ENCODE data around the gene CD3E.

CD3E gene

DNA sequence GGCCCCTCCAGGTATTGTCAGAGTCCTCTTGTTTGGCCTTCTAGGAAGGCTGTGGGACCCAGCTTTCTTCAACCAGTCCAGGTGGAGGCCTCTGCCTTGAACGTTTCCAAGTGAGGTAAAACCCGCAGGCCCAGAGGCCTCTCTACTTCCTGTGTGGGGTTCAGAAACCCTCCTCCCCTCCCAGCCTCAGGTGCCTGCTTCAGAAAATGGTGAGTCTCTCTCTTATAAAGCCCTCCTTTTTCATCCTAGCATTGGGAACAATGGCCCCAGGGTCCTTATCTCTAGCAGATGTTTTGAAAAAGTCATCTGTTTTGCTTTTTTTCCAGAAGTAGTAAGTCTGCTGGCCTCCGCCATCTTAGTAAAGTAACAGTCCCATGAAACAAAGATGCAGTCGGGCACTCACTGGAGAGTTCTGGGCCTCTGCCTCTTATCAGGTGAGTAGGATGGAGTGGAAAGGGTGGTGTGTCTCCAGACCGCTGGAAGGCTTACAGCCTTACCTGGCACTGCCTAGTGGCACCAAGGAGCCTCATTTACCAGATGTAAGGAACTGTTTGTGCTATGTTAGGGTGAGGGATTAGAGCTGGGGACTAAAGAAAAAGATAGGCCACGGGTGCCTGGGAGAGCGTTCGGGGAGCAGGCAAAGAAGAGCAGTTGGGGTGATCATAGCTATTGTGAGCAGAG, at the start of gene CD3E:
Gene CD3E (plus strand): TSS at position 163 of the 681 bp plus-strand sequence. CDS start 223 bp downstream, at position 386.
- peak in 1 of 2 donors; percentile 53 for DNase-seq (ENCODE audit: low read depth in 2 of 2)

DNA sequence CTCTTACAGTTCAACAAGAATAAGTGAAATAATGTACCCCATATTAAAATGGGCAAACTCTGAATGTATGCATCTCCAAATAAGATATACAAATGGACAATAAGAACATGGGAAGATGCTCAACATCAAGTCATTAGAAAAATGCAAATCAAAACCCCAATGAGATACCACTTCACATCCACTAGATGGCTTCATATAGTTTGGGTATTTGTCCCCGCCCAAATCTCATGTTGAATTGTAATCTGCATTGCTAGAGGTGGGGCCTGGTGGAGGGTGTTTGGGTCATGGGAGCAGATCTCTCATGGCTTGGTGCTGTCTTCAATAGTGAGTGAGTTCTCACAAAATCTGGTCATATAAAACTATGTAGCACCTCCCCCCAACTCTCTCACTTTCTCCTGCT, 46.1 kb upstream of the CD3E start:
- no peak for DNase-seq (ENCODE audit: low read depth in 2 of 2)

DNA sequence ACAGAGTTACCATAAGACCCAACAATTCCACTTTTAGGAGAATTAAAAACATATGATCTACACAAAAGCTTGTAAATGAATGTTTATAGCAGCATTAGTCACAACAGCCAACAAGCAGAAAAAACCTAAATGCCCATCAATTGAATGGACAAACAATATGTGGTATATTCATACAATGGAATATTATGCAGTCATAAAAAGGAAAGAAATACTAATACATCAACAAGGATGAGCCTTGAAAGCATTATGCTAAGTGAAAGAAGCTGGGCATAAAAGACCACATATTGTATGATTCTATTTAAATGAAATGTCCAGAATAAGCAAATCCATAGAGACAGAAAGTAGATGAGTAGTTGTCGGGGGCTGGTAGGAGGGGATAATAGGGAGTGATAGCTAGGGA, 45.4 kb upstream of the CD3E start:
- DNase-seq (ENCODE audit: low read depth in 2 of 2), result no peak

DNA sequence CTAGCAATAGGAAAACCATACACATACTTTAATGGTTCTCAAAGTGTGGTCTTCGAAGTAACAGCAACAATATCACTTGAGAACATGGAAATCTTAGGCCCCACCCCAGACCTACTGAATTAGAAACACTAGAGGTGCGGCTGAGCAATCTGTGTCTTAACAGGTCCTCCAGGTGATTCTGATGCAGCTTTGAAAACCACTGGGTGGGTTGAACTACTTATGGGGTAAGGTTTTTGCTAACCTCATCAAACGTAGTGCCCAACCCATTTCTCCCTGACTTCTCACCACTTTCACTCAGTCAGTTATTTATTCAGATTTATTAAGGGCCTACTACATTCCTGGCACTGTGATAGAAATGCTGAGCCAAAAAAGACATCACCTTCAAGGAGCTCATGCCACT, 44.2 kb upstream of the CD3E start:
- DNase-seq (ENCODE audit: low read depth in 2 of 2), result no peak

DNA sequence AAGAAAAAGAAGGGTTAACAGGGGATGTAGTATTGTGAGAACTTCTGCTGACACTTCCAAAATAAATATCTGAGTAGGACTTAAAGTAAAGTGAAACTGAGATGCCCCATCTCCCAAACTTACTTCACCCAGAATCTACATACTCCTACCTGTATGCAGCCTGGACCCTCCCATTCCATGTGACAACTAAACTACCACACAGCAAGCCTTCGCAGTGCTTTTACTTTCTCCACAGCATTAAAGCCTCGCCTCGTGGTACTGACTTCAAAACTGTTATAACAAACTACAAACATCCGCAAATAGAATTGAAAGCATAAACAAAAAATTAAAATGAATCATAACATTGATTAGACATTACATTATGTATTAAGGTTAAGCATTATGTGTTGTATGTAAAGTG, 41.4 kb upstream of the CD3E start:
- no peak for DNase-seq (ENCODE audit: low read depth in 2 of 2)

DNA sequence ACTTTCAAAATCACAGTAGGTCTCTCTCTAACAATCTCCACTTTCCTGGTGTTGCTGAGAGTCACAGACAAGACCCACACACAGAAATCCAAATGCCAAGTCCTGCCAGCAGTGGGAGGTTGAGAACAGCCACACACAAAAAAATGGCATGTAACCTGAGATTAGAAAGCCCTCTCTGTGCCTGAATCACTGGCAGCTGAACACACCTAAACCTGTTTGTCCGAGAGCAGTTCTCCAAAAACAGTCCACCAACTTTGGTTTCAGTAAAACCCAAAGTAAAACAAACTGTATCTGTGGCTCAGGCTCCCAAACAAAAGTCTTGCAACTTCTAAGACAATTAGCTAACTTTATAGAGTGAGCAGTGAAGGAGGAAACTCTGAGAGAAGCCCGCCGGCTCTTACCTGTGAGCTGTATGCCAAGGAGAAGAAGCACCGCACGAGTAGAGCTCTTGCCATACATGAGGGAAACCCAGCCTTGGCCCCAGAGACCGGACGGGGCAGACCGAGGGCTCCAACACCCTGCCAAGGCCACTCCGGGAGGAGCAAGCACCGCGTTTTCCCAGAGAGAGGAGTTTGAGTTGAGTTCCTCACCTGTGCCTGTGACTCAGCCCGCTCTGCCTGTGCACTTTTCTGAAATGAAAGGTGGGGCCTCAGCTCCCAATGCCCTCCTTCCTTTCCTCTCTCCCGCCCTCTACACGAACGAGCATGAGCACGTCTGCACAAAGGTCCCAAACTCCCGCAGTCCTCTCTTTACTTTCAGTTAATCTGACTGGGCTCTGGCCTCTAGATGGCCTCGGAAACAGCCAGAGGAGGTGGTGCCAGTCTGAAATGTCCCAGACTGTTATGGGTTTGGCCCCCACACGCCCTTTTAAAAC, 40.6 kb upstream of the CD3E start, which contains the start of gene MPZL2:
Gene MPZL2 (minus strand): TSS at position 603 of the 874 bp plus-strand sequence. CDS start 144 bp downstream, at position 459.
- DNase-seq (ENCODE audit: low read depth in 2 of 2), result no peak

DNA sequence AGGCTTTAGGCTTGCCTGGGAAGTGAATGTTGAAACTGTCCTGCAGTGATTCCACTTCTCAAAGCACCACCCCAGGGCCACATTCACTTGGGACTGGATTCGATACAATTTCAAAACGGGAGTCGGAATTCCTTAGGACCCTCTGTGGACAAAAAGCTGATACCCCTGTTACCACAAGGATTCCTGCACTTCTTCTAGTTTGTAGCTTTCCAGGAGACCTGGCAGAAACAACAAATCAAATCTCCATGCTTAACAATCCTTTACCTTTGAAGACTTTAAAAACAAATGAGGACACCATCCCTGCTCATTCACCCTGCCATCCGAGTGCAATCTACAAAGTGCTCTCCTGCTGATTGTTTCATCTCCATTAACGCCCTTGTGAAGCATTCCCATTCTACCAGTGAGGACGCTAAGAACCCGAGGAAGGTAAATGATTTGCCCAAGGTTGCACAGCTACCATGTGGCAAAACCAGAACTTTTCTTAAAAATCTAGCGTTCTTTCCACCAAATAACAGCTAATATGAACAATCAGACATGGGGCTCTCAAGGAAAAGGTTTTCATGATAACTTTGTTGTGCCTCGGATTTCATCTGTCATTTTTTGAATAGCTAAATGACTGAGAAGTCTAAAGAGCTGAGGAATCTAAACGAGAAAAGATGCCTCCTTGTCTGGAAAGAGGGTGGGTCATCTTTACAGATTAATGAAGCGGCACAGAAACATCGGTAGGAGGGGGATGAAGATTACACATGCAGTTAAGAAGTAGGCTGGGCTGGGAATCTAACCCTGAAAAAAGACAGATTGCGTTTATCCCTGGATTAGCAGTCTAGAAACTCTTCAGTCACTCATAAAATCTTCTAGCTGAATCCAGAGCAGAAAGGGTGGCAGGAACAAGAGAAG, 39.7 kb upstream of the CD3E start:
- DNase-seq (ENCODE audit: low read depth in 2 of 2), result no peak

DNA sequence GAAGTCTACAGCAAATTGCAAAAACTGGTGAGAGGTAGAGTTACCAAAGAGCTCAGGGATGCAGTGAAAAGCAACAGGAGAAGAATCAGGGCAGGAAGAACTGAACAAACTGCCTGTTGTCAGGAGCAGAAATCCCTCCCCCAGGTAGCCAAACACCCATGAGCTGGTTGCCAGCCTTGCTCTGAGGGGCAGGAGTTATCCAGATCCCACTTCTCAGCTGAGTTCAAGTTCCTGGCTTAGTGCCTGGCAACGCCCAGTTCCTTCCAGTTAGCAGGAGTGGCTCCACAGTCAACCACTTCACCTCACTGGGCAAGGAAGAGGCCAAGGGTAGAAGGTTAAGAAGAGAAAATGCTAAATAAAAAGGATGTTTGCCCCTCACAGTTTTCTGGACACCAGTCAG, 38.6 kb upstream of the CD3E start:
- no peak for DNase-seq (ENCODE audit: low read depth in 2 of 2)

DNA sequence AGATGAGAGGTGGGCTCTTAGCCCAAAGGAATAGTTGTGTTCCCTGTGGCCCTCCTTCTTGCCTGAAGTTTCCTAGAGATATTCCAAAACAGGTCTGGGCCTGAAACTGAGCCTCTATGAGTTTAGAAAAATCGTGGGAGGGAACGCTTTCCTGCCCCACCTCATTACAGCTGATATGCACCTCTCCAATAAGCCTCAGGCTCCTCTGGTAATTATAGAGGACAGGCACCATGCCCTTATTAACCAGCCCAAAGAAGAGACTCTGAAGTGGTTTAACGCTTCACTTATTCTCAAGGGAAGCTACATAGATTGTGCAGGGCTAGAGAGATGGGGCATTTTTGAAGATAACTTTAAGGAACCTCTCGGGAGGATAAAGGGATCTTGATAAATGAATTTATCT, 37.0 kb upstream of the CD3E start:
- no peak for DNase-seq (ENCODE audit: low read depth in 2 of 2)

DNA sequence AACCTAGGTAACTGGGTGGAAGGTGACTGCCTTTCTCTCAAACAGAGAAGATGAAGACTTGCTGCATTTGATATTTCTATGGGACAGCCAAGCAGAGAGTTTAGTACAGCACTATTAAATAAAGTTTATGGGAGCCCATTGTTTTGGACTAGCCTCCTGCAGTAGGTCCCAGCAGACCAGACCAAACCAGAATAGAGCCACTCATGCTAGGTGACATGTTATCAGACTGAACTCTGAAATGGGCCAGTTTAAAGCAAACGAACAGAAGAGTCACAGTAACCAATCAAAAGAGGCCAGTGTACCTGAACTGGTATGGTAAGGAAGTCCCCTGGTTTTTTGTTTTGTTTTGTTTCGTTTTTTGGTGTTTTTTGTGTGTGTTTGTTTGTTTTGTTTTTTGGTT, 32.5 kb upstream of the CD3E start:
- DNase-seq (ENCODE audit: low read depth in 2 of 2), result no peak

DNA sequence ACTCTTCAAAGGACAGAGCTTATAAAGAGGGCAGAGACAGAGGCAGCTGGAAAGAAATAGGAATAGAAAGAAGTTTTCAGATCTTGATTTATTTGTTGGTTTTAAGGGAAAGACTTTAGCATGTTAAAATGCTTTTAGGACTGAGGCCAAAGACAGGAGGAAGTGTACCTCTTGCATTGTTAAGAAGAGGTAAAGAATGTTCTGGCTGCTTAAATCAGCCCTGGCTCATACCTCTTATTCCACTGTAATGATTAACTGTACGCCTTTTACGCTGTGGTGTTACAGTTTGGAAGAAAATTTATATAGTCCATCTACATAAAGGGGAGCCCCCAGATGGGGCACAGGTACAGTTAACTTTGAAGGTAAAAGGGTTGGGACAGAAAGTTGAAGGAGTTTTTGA, 30.3 kb upstream of the CD3E start:
- DNase-seq (ENCODE audit: low read depth in 2 of 2), result no peak

DNA sequence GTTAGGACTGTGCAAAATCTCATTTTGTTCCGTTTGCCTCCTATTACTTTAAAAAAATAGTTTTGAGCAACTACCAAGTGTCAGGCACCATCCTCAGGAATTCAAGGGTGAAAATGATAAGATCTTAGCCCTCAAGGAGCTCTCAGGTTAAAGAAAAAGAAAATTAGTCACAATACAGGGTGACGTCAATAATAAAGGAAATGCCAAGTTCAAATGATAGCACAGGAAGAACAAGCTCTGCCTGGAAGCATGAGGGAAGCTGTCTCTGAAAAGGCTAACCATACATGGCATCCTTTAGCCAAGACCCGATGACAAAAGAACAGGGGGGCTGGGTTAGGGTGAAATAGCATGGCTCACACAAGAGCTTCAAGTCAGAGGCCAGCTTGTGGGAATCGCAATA, 29.4 kb upstream of the CD3E start:
- DNase-seq (ENCODE audit: low read depth in 2 of 2), result no peak

DNA sequence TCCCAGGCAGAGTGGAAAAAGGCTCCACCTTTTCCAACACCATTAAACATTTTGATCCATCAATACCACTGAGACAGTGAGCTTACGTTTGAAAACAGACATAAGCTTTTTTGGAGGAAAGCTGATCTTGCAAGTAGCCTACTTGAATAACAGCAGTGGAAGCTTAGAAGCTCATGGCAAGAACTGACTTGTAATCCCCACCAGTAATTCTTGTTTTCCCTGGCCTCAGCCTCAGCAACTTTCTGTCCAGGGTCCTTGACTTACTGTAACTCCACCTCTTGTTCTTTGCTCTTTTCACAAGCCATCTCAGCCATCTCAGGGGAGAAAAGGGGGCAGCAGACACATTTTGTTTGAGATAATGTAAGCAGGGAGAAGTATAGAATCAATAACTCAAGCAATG, 28.1 kb upstream of the CD3E start:
- DNase-seq (ENCODE audit: low read depth in 2 of 2), result no peak

DNA sequence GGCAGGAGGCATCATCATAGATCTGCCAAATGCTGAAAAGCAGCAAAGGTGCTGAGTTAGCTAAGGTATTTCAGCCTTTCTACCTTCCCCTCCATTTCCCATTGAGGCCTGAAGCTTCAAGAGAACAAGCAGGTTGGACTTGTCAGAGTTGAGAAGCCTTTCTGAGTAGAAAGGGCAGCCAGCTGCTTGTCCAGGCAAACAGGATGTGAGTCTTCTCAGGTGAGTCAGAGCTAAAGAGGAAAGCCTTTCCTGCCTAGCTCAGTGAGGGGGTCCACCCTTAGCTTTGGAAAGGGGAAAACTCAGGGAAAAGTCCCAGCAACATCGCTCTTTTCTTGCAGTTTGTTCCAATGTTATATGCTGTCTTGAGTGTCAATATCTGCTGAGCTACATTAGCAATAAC, 27.2 kb upstream of the CD3E start:
- DNase-seq (ENCODE audit: low read depth in 2 of 2), result no peak

DNA sequence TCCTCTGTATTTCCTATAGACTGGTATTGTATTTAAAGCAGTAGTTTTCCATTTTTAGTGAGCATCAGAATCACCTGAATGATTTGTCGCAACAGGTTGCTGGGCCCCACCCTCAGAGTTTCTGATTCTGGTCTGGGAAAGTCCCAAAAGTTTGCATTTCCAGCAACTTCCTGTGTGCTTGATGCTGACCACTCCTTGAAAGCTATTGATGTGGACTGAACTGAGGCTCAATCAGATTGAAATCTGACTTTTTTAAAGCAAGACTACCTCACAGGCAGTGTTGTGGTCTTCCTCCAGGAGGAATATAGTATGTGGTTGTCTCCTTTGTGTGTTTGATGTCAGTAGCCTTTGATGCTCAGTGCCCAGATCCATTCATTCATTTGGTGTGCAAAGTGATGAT, 23.2 kb upstream of the CD3E start:
- DNase-seq (ENCODE audit: low read depth in 2 of 2), result no peak

DNA sequence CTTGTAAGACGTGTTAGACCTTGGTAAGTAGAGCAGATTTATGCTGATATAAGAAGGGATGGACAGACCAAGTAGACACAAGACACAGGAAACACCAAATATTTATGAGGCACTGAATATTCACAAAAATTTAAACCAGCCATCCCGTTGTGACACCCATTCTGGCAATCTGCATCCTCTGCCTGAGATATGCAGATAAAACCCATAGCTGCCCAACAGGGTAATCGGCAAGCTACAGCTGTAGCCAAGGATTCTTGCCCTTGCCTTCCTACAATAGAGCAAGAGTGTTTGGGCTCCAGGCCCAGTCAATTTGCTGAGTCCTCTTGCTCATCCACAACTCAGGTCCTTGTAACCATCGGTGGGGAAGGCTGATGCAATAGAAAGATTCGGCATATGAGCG, 21.9 kb upstream of the CD3E start:
- DNase-seq (ENCODE audit: low read depth in 2 of 2), result no peak

DNA sequence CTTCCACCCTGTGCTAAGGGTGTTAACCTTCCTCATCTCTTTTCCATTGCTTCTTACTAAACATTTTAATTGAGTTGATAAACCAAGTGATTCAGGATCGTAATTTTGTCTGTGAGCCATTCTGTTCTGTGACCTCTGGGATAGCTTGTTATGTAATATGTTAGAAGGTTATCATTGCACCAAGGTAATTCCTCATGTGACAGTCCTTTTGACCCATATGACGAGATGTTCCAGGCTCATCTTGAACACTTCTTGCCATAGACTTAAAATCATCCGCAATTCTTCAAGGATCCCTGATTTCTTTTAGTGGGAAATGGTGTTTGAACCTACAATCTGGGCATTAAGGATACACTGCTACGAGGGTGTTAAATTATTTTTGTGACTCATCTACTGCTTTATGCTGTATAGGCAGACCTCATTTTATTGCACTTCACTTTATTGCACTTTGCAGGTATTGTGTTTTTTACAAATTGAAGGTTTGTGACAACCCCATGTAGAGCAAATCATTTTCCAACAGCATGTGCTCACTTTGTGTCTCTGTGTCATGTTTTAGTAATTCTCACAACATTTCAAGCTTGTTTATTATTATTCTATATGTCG, 21.4 kb upstream of the CD3E start:
- no peak for DNase-seq (ENCODE audit: low read depth in 2 of 2)

DNA sequence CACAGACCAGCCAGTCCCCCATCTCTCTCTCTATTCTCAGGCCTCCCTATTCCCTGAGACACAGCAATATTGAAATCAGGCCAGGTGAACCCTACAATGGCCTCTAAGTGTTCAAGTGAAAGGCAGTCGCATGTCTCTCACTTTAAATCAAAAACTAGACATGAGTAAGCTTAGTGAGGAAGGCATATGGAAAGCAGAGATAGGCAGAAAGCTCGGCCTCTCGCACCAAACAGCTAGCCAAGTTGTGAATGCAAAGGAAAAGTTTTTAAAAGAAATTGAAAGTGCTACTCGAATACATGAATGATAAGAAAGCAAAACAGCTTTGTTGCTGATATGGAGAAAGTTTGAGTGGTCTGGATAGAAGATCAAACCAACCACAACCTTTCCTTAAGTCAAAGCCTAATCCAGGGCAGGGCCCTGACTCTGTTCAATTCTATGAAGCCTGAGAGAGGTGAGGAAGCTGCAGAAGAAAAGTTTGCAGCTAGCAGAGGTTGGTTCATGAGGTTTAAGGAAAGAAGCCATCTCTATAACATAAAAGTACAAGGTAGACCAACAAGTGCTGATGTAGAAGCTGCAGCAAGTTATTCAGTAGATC, 20.7 kb upstream of the CD3E start:
- DNase-seq (ENCODE audit: low read depth in 2 of 2), result no peak

DNA sequence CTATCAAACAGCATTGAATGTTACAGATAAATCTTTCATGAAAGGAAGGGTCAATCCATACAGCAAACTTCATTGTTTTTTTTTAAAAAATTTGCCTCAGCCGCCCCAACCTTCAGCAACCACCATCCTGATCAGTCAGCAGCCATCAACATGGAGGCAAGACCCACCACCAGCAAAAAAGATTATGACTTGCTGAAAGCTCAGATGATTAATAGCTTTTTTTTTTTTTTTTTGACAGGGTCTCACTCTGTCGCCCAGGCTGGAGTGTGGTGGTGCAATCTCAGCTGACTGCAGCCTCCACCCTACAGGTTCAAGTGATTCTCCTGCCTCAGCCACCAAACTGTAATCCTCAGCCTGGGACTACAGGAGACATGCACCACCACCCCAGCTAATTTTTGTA, 18.0 kb upstream of the CD3E start:
- no peak for DNase-seq (ENCODE audit: low read depth in 2 of 2)

DNA sequence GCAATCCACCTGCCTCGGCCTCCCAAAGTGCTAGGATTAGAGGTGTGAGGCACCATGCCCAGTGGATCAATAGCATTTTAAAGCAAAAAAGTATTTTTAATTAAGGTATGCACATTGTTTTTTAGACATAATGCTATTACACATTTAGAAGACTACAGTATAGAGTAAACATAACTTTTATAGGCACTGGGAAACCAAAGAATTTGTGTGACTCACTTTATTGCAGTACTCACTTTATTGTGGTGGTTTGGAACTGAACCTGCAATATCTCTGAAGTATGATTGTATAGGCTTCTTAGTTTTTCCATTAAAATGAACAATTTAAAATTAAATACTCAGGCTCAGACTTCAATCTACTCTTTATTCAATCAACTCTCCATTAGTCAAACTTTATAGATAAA, 17.5 kb upstream of the CD3E start:
- DNase-seq (ENCODE audit: low read depth in 2 of 2), result no peak

DNA sequence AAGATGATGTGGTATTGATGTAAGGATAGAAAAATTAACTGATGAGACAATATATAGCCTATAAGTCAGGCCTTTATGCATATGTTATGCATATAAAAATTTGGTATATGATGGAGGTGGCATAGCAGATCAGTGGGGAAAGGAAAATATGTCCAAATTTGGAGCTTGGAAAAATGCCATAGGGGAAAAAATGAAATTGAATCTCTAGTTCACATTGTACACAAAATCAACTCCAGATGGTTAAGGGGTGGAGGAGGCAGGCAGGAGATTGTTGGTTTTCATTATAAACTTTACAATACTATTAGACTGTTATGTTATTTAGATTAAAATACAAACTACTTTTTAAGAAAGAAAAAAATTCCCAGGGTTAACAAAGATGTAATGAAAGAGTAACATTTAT, 15.1 kb upstream of the CD3E start:
- no peak for DNase-seq (ENCODE audit: low read depth in 2 of 2)

All from stimulated activated CD8-positive, alpha-beta memory T cell treated with anti-CD3 and anti-CD28 coated beads, Interleukin-15, amount 100 ng/mL, for 48 hours (primary cell).